Glutamatergic neuron (in vitro differentiated cells): ENCODE data around the gene PIK3R1. TPM values are rescaled to one million over a fixed set of nuclear protein-coding genes. Genes with fewer than 3 reads are reported as not detected.

ENCODE experiments used
- DNase-seq: peaks from one replicate; pipeline ENCODE4 v3.0.0; 2022
- H3K27ac Mint-ChIP-seq: one replicate; pipeline ENCODE4 v1.8.0; 2020; ENCODE audit warnings: mild to moderate bottlenecking, mixed read lengths, inconsistent platforms; ENCODE audit not compliant: unreplicated experiment
- H3K27me3 Mint-ChIP-seq: one replicate; pipeline ENCODE4 v1.8.0; 2020; ENCODE audit warnings: mild to moderate bottlenecking, moderate library complexity, mixed read lengths, inconsistent platforms; ENCODE audit not compliant: unreplicated experiment
- H3K36me3 Mint-ChIP-seq: one replicate; pipeline ENCODE4 v1.8.0; 2020; ENCODE audit warnings: mild to moderate bottlenecking, mixed read lengths, inconsistent platforms; ENCODE audit not compliant: unreplicated experiment
- H3K4me1 Mint-ChIP-seq: one replicate; pipeline ENCODE4 v1.8.0; 2020; ENCODE audit warnings: mild to moderate bottlenecking, low read depth, mixed read lengths, inconsistent platforms; ENCODE audit not compliant: unreplicated experiment
- H3K4me3 Mint-ChIP-seq: one replicate; pipeline ENCODE4 v1.8.0; 2020; ENCODE audit warnings: mild to moderate bottlenecking, mixed read lengths, inconsistent platforms; ENCODE audit not compliant: unreplicated experiment
- H3K9me3 Mint-ChIP-seq: one replicate; pipeline ENCODE4 v1.8.0; 2020; ENCODE audit warnings: mild to moderate bottlenecking, moderate library complexity, mixed read lengths, inconsistent platforms; ENCODE audit not compliant: unreplicated experiment
- CTCF ChIP-seq: fragments of 200-600 bp; sonication (generic); IDR thresholded peaks from one replicate; pipeline ENCODE4 v1.5.0; 2021; ENCODE audit not compliant: partially characterized antibody, unreplicated experiment
- total RNA-seq: library from RNA; stranded (reverse); fragmentation: NEBNext Ultra II Directional; extraction: Animal tissue kit (Norgen Biotek cat#: 25700); gene quantifications from one replicate; pipeline ENCODE4 v1.2.1, GENCODE V29; 2021; ENCODE audit not compliant: unreplicated experiment

The PIK3R1 gene
- total RNA-seq, 1 donor from 2014 or later, result 49.4 TPM

DNA sequence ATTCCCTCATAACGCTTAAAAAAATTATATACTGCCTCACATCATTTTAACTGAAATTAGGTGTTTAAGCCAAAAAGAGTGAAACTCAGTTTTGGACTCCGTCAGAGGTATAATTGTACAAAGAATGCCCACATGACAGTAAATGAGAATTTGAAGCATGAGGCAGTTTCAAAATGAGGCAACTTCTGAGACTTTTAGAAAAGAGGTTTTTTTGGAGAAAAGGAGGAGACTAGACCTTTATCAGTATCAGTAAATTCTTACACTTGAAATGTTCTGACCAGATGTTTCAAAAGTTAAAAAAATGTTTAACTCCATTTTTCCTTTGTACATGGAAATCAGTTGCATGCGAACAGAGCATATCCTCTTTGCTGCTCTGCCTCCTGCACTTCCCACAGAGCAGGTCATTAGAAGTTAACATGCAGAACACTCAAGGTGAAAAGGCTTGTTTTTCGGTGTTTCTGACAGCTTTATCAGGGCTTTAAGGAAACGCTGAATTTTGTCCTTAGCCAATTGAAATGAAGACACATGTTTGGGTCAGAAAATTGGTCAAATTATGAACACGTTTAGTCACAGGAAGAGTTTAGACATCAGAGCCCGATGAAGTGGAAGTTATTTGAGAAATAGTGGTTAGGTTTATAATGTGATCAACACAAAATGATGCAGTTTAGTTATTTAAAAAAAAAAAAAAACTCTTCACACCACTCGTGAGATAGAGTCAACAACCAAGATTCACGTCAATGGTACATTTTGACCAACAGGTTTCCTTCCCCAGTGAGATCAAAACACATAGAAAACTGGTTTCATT lies 59.5 kb downstream of the PIK3R1 start:
- Mint-ChIP-seq H3K27ac (no peak overlapping the region), H3K27me3 (no peaks in the 10 kb centered on the region), H3K4me3 (no peak overlapping the region), H3K36me3 (peaks cover 8% of the 10 kb centered on the region), H3K4me1 (peaks cover 31% of the 10 kb centered on the region), H3K9me3 (peaks cover 3% of the 10 kb centered on the region)
- DNase-seq, result no peak
- no peak for TF ChIP-seq CTCF

DNA sequence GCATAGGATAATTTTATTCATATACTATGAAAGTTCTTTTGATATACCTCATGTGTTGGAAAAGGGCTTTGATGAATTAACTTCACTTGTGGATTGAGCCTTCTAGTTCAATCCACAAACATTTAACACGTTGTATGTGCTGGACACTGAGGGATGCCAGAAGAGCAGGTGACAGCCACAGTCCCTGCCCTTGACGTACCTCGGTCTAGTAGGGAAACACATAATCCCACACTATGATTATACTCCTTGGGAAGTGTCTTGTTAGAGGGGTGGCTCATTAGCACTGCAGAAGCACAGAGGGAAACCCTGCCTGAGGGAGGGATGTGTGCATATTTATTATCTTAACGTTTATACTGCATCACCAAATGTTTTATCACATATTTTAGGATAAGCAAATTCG lies 61.2 kb downstream of the PIK3R1 start:
- H3K9me3 Mint-ChIP-seq, result peaks cover 3% of the 10 kb centered on the region
- no peak for TF ChIP-seq CTCF
- peaks cover 23% of the 10 kb centered on the region for H3K4me1 Mint-ChIP-seq
- H3K4me3 Mint-ChIP-seq, result no peak overlapping the region
- DNase-seq, result no peak
- peaks cover 8% of the 10 kb centered on the region for H3K36me3 Mint-ChIP-seq
- H3K27ac Mint-ChIP-seq, result no peak overlapping the region
- no peaks in the 10 kb centered on the region for H3K27me3 Mint-ChIP-seq

DNA sequence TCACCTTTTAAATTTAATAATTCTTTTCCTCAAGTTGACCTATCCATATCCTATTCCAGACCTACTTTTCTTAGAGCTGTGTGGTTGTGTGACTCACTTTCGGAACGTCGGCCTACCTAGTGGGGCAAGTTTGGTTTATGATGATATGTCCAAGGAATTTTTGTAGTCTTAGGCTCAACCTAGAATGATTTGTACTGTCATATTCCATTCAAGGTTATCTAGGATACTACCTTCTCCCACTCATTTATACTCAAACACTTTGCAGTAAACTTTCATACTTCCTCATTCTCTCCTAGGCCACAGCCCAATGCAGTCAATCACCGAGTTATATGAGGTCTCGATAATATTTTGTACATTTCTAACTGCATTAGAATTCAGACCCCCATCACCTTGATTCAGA lies 61.9 kb downstream of the PIK3R1 start:
- H3K36me3 Mint-ChIP-seq, result peaks cover 8% of the 10 kb centered on the region

GRCh38 chr5:68279984-68280383 lies 64.4 kb downstream of the PIK3R1 start:
- Mint-ChIP-seq H3K4me3 (no peak overlapping the region), H3K4me1 (peaks cover 3% of the 10 kb centered on the region), H3K27me3 (no peaks in the 10 kb centered on the region), H3K9me3 (peaks cover 3% of the 10 kb centered on the region), H3K27ac (no peak overlapping the region), H3K36me3 (peaks cover 8% of the 10 kb centered on the region)
- no peak for TF ChIP-seq CTCF
- no peak for DNase-seq

More for the DNA sequence above, 61.9 kb downstream of the PIK3R1 start:
- Mint-ChIP-seq H3K9me3 (peaks cover 3% of the 10 kb centered on the region), H3K4me1 (peaks cover 21% of the 10 kb centered on the region), H3K4me3 (no peak overlapping the region), H3K27ac (no peak overlapping the region), H3K27me3 (no peaks in the 10 kb centered on the region)
- DNase-seq, result no peak
- TF ChIP-seq CTCF, result no peak

- Mint-ChIP-seq H3K36me3 (peaks cover 8% of the 10 kb centered on the region), H3K27ac (no peak overlapping the region), H3K9me3 (peaks cover 3% of the 10 kb centered on the region), H3K4me3 (no peak overlapping the region), H3K4me1 (peaks cover 14% of the 10 kb centered on the region), H3K27me3 (no peaks in the 10 kb centered on the region)
- TF ChIP-seq CTCF, result no peak
- DNase-seq, result no peak
These were observed 66.4 kb downstream of the PIK3R1 start for GRCh38 chr5:68282001-68282400.
